GM23248 (cell line): Measurements from ENCODE around the gene METTL25B.

Experiments used
- EZH2 ChIP-seq: fragments of 200-600 bp; sonication (generic); IDR thresholded peaks from 2 replicates; pipeline ENCODE4 v1.6.1; 2018; ENCODE audit warnings: antibody characterized with exemption, mild to moderate bottlenecking; ENCODE audit not compliant: insufficient read depth, poor library complexity, severe bottlenecking
- EZH2phosphoT487 ChIP-seq: fragments of 200-600 bp; sonication (generic); IDR thresholded peaks from 2 replicates; pipeline ENCODE4 v1.6.1; 2018; ENCODE audit warnings: antibody characterized with exemption, moderate library complexity, mild to moderate bottlenecking, low read depth; ENCODE audit not compliant: insufficient read depth

GRCh38 chr1:156694690-156694962 is 33.6 kb upstream of the METTL25B start:
- TF ChIP-seq EZH2 = no peak
- no peak for TF ChIP-seq EZH2phosphoT487
